ENCODE measurements around the gene SRPK2.

Gene SRPK2

GRCh38 chr7:105402221-105403095 is 13.7 kb upstream of the SRPK2 start:
- DNase-seq (ENCODE audit: low read depth in 1 of 2, low spot score in 1 of 2), result no peak
- TF ChIP-seq JUND (IDR thresholded peaks at IDR 0.05; ENCODE audit: low read depth), result no peak
- in situ Hi-C loops (cut with HindIII; ENCODE audit: low pct_unique_long_range_greater_than_20kb, low sequenced_read_pairs), result no loop called here

DNA sequence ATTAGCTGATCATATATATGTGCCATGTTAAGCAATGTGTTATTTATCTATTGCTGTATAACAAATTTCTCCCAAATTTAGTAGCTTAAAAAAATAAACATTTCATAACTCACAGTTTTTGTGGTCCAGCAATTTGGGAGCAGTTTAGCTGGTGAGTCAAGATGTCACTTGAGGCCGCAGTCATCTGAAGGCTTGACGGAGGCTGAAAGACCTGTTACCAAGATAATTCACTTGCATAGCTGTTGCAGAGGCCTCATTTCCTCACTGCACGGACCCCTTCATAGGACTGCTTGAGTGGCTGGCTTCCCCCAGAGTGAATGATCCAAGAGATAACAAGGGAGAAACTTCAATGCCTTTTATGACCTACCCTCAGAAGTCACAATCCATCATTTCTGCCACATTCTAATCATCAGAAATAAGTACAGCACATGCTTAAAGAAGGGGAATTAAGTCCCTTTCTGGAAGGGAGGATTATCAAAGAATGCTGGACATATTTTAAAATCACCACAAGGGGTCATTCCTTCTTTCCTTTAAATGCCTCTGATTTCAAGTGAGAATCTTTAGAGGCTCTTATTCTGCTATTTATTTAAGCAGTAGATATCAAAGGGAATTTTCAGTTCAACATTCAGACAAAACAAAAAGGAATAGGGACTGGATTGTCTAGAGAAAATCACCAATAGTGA is 10.5 kb upstream of the SRPK2 start:
- DNase-seq (ENCODE audit: low read depth in 1 of 2, low spot score in 1 of 2), result peak in 1 of 2 experiments; percentile 12
- in situ Hi-C loops (cut with HindIII; ENCODE audit: low pct_unique_long_range_greater_than_20kb, low sequenced_read_pairs), result no loop called here
- TF ChIP-seq JUND (IDR thresholded peaks at IDR 0.05; ENCODE audit: low read depth), result no peak

- no peak for DNase-seq (ENCODE audit: low read depth in 1 of 2, low spot score in 1 of 2)
- TF ChIP-seq JUND (IDR thresholded peaks at IDR 0.05; ENCODE audit: low read depth), result no peak
- in situ Hi-C loops (cut with HindIII; ENCODE audit: low pct_unique_long_range_greater_than_20kb, low sequenced_read_pairs), result no loop called here
These were observed 7.8 kb upstream of the SRPK2 start for GRCh38 chr7:105396566-105396965.

- no peak for TF ChIP-seq JUND (IDR thresholded peaks at IDR 0.05; ENCODE audit: low read depth)
- DNase-seq (ENCODE audit: low read depth in 1 of 2, low spot score in 1 of 2), result no peak
- in situ Hi-C loops (cut with HindIII; ENCODE audit: low pct_unique_long_range_greater_than_20kb, low sequenced_read_pairs), result no loop called here
These were observed 2.7 kb upstream of the SRPK2 start for GRCh38 chr7:105391429-105391828.

DNA sequence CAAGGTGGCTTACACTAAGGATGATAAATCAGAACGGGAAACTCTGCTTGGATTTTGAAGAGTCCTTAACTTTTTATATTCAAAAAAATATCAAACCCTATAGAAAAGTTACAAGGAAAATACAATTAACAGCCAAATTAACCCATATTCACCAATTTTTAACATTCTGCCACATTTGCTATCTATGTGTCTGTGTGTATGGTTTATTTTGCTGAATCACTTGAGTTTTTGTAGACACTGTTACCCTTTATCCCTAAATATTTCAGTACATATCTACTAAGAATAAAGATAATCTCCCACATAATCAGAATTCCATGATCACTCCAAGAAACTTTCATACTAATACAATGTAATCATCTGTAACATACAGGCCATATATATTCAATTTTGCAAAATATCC is 1.2 kb upstream of the SRPK2 start:
- in situ Hi-C loops (cut with HindIII; ENCODE audit: low pct_unique_long_range_greater_than_20kb, low sequenced_read_pairs), result no loop called here
- DNase-seq (ENCODE audit: low read depth in 1 of 2, low spot score in 1 of 2), result no peak
- TF ChIP-seq JUND (IDR thresholded peaks at IDR 0.05; ENCODE audit: low read depth), result no peak

GRCh38 chr7:105389088-105389650 is 448 bp upstream of the SRPK2 start:
- in situ Hi-C loops (cut with HindIII; ENCODE audit: low pct_unique_long_range_greater_than_20kb, low sequenced_read_pairs), result no loop called here
- no peak for TF ChIP-seq JUND (IDR thresholded peaks at IDR 0.05; ENCODE audit: low read depth)
- peak; percentile 71 to 79 for DNase-seq (ENCODE audit: low read depth in 1 of 2, low spot score in 1 of 2)

DNA sequence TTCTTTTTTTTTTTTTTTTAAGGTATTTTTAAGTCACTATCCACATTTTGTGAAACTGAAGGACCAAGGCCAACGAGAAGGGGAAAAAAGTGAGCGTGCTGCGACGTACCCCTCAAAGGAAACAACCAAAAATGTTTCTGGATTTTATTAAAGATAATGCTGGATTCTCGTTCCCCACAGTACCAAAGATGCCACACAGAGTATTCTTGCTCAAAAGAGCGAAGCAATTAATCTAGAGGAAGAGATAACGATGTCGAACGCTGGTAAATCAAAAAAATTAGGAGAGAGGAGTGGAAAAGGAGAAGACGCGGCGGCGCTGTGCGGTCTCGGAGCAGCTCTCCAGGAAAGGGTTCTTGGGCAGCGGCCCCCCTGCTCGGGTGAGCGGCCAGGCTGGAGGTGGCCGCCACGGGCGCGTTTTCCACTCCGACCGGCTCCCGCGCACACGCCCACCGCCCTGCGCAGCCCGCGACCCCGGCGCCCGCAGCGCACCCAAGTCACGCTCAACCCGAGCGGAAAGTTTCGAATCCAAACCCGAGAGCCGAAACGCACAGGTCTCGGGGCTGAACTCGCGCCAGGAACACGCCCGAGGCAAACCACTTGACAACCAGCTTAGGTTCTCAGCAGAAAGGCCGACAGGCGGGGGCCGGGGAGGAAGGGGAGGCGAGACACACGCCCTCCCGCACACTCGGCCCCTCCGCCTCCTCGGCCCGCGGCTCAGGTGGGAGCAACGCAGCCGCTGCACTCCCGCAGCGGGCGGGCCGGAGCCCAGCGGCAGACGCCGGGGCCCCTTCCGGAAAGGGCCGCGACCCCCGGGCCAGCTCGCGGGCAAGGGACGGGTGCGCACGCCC is 989 bp downstream of the SRPK2 start:
- DNase-seq (ENCODE audit: low read depth in 1 of 2, low spot score in 1 of 2), result peak; percentile 62 to 65
- no peak for TF ChIP-seq JUND (IDR thresholded peaks at IDR 0.05; ENCODE audit: low read depth)
- in situ Hi-C loops (cut with HindIII; ENCODE audit: low pct_unique_long_range_greater_than_20kb, low sequenced_read_pairs), result no loop called here

DNA sequence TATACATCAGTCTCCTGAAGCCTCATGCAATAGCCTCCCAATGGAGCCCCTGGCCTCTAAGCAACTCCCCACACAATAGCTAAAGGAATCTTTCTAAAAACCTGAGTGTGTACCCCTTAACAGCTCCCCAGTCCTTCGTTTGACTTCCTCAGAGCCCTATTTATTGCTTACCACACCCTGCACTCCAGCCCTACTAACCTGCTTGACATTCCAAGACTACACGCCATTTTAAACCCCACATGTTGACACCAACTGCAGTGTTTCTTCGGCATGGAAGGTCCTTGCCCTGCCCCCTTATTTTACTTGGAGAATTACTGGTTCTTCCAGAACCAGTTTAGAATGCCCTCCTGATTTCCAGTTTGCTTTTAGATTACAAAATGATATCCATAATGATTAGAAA is 10.8 kb downstream of the SRPK2 start:
- no peak for TF ChIP-seq JUND (IDR thresholded peaks at IDR 0.05; ENCODE audit: low read depth)
- in situ Hi-C loops (cut with HindIII; ENCODE audit: low pct_unique_long_range_greater_than_20kb, low sequenced_read_pairs), result no loop called here

GRCh38 chr7:105376908-105377533 is 11.7 kb downstream of the SRPK2 start:
- no peak for TF ChIP-seq JUND (IDR thresholded peaks at IDR 0.05; ENCODE audit: low read depth)
- in situ Hi-C loops (cut with HindIII; ENCODE audit: low pct_unique_long_range_greater_than_20kb, low sequenced_read_pairs), result no loop called here
- DNase-seq (ENCODE audit: low read depth in 1 of 2, low spot score in 1 of 2), result no peak

More for the DNA sequence above, 10.8 kb downstream of the SRPK2 start:
- DNase-seq (ENCODE audit: low read depth in 1 of 2, low spot score in 1 of 2), result no peak

- in situ Hi-C loops (cut with HindIII; ENCODE audit: low pct_unique_long_range_greater_than_20kb, low sequenced_read_pairs), result no loop called here
- no peak for TF ChIP-seq JUND (IDR thresholded peaks at IDR 0.05; ENCODE audit: low read depth)
- no peak for DNase-seq (ENCODE audit: low read depth in 1 of 2, low spot score in 1 of 2)
These were observed 18.8 kb downstream of the SRPK2 start for GRCh38 chr7:105369944-105370343.

- no peak for TF ChIP-seq JUND (IDR thresholded peaks at IDR 0.05; ENCODE audit: low read depth)
- in situ Hi-C loops (cut with HindIII; ENCODE audit: low pct_unique_long_range_greater_than_20kb, low sequenced_read_pairs), result no loop called here
- peak in 1 of 2 experiments; percentile 40 for DNase-seq (ENCODE audit: low read depth in 1 of 2, low spot score in 1 of 2)
These were observed 21.3 kb downstream of the SRPK2 start for GRCh38 chr7:105367458-105367857.
